Fibroblast of lung (primary cell): ENCODE results near the gene EPB41L5.

ENCODE experiments used
- CTCF ChIP-seq, 2 donors: IDR thresholded peaks in 1 of 2; conservative IDR thresholded peaks in 1 of 2; 1 replicate in 1 of 2; 2 replicates in 1 of 2; pipeline ENCODE4 v1.5.1; 2011 to 2012; ENCODE audit warnings: low read length in 2 of 2, control low read depth in 1 of 2, inconsistent platforms in 1 of 2, low read depth in 1 of 2, mild to moderate bottlenecking in 1 of 2
- EZH2 ChIP-seq: IDR thresholded peaks from 2 replicates; pipeline ENCODE4 v1.5.1; 2012; ENCODE audit warnings: low read length, control low read depth, mild to moderate bottlenecking; ENCODE audit errors: missing control alignments

GRCh38 chr2:120066800-120067547 is 54.1 kb downstream of the EPB41L5 start:
- TF ChIP-seq CTCF (conservative IDR thresholded peaks at IDR 0.05 in 1 of 2, IDR thresholded peaks at IDR 0.05 in 1 of 2; ENCODE audit: low read depth in 1 of 2, low read length in 2 of 2) (no peak), EZH2 (no peak)
